Endometrial microvascular endothelial cells (primary cell): ENCODE data around the gene DCTN2. TPM values are rescaled to one million over a fixed set of nuclear protein-coding genes. Genes with fewer than 3 reads are reported as not detected.

Source experiments
- in situ Hi-C: cut with HindIII; loops from 2 replicates; pipeline ENCODE4 v1.10.0; 2017; ENCODE audit warnings: low sequenced_read_pairs, low pct_unique_long_range_greater_than_20kb; ENCODE audit errors: inconsistent ontology term
- total RNA-seq: library from RNA; depleted of rRNA; stranded (reverse); fragments of >200 nt; gene quantifications from one replicate; pipeline ENCODE4 v1.2.3, GENCODE V29; 2015; ENCODE audit errors: inconsistent ontology term

DCTN2 gene
- total RNA-seq, 1 donor from 2014 or later, result 221 TPM

GRCh38 chr12:57533108-57533507 is 13.9 kb downstream of the DCTN2 start:
- in situ Hi-C loops, result no loop called here

- in situ Hi-C loops, result no loop called here
Observed at GRCh38 chr12:57531836-57532235, 15.2 kb downstream of the DCTN2 start.

- in situ Hi-C loops, result no loop called here
Observed at GRCh38 chr12:57530396-57531142, 16.4 kb downstream of the DCTN2 start.

- in situ Hi-C loops, result no loop called here
Observed at GRCh38 chr12:57529831-57530230, 17.2 kb downstream of the DCTN2 start.

- in situ Hi-C loops, result no loop called here
Observed at GRCh38 chr12:57528831-57529555, 18.0 kb downstream of the DCTN2 start.

GRCh38 chr12:57528176-57528575 is 18.8 kb downstream of the DCTN2 start:
- in situ Hi-C loops, result no loop called here

- in situ Hi-C loops, result no loop called here
Observed at GRCh38 chr12:57527184-57527583, 19.8 kb downstream of the DCTN2 start.

GRCh38 chr12:57526477-57527126 is 20.4 kb downstream of the DCTN2 start:
- in situ Hi-C loops, result no loop called here

- in situ Hi-C loops, result no loop called here
Observed at GRCh38 chr12:57525615-57526383, 21.2 kb downstream of the DCTN2 start.

GRCh38 chr12:57524814-57525614 is 22.0 kb downstream of the DCTN2 start:
- in situ Hi-C loops, result no loop called here

GRCh38 chr12:57523706-57524614 is 23.0 kb downstream of the DCTN2 start:
- in situ Hi-C loops, result no loop called here

- in situ Hi-C loops, result no loop called here
Observed at GRCh38 chr12:57522887-57523705, 23.9 kb downstream of the DCTN2 start.

GRCh38 chr12:57522011-57522886 is 24.7 kb downstream of the DCTN2 start, which contains the start of gene MBD6:
Gene MBD6, plus strand, starts transcription at chr12:57522824. Its CDS starts 1,480 bp downstream, at chr12:57524304.
- in situ Hi-C loops, result no loop called here

GRCh38 chr12:57521525-57522010 is 25.4 kb downstream of the DCTN2 start:
- in situ Hi-C loops, result no loop called here

GRCh38 chr12:57520053-57520818 is 26.8 kb downstream of the DCTN2 start, which contains the start of gene DDIT3:
Gene DDIT3, minus strand, starts transcription at chr12:57520514. Its CDS starts 3,108 bp downstream, at chr12:57517406.
- in situ Hi-C loops, result no loop called here
